DND-41 (cell line): ENCODE measurements around the gene CARM1.

ENCODE experiments used
- ATAC-seq: fragments of 200-7000 bp; cut with Tn5 transposase; 3 replicates; pipeline ENCODE4 v1.9.1; 2021; ENCODE audit warnings: low read depth; ENCODE audit not compliant: insufficient read depth
- DNase-seq: peaks from one replicate; pipeline ENCODE4 v3.0.0-alpha.2; 2020
- H2AFZ ChIP-seq: 2 replicates; pipeline ENCODE4 v1.6.0; 2012; ENCODE audit warnings: low read depth, low read length
- H3K27ac ChIP-seq: 2 replicates; pipeline ENCODE4 v1.5.1; 2012; ENCODE audit warnings: low read length, inconsistent platforms
- H3K27me3 ChIP-seq: fragments of 200-600 bp; sonication (generic); 2 replicates; pipeline ENCODE4 v1.6.0; 2012; ENCODE audit warnings: low read length, mild to moderate bottlenecking, inconsistent platforms; ENCODE audit not compliant: insufficient read depth, poor library complexity
- H3K36me3 ChIP-seq: 2 replicates; pipeline ENCODE4 v1.5.1; 2012; ENCODE audit warnings: low read length, inconsistent platforms; ENCODE audit not compliant: insufficient read depth
- H3K4me1 ChIP-seq: 2 replicates; pipeline ENCODE4 v1.5.1; 2012; ENCODE audit warnings: mild to moderate bottlenecking, low read length; ENCODE audit not compliant: insufficient read depth
- H3K4me2 ChIP-seq: 2 replicates; pipeline ENCODE4 v1.6.0; 2012; ENCODE audit warnings: mild to moderate bottlenecking, moderate library complexity, low read length, inconsistent platforms; ENCODE audit not compliant: insufficient read depth
- H3K4me3 ChIP-seq, 2 experiments: fragments of 200-600 bp in 1 of 2; shearing (Covaris generic) in 1 of 2; 2 replicates each; pipeline ENCODE4 v1.5.1; 2012 to 2016; ENCODE audit warnings: inconsistent platforms in 2 of 2, low read length in 2 of 2, mild to moderate bottlenecking in 2 of 2, low read depth in 1 of 2, moderate library complexity in 1 of 2
- H3K79me2 ChIP-seq: 2 replicates; pipeline ENCODE4 v1.6.0; 2012; ENCODE audit warnings: low read length, inconsistent platforms; ENCODE audit not compliant: insufficient read depth
- H3K9ac ChIP-seq: 2 replicates; pipeline ENCODE4 v1.6.0; 2012; ENCODE audit warnings: low read depth, mild to moderate bottlenecking, inconsistent platforms, low read length, moderate library complexity
- H3K9me3 ChIP-seq: 2 replicates; pipeline ENCODE4 v1.5.1; 2012; ENCODE audit warnings: low read length, moderate library complexity, mild to moderate bottlenecking, inconsistent platforms; ENCODE audit not compliant: insufficient read depth, severe bottlenecking
- H4K20me1 ChIP-seq: 2 replicates; pipeline ENCODE4 v1.6.0; 2012; ENCODE audit warnings: low read length; ENCODE audit not compliant: insufficient read depth
- CTCF ChIP-seq: IDR thresholded peaks from 2 replicates; pipeline ENCODE4 v1.5.1; 2012; ENCODE audit warnings: borderline replicate concordance, low read length, moderate library complexity, mild to moderate bottlenecking; ENCODE audit not compliant: poor library complexity, severe bottlenecking; ENCODE audit errors: extremely low read depth
- EZH2 ChIP-seq: IDR thresholded peaks from 3 replicates; pipeline ENCODE4 v1.6.1; 2012; ENCODE audit warnings: borderline replicate concordance, low read depth, mild to moderate bottlenecking, moderate library complexity, low read length, inconsistent platforms; ENCODE audit not compliant: severe bottlenecking

Gene CARM1

GRCh38 chr19:10828981-10829821 is 42.2 kb upstream of the CARM1 start:
- Histone ChIP-seq H3K27ac (no peak overlapping the region), H3K4me3 (no peak overlapping the region), H2AFZ (no peak overlapping the region), H3K4me1 (no peaks in the 10 kb centered on the region), H3K36me3 (peaks cover 86% of the 10 kb centered on the region), H3K27me3 (no peaks in the 10 kb centered on the region), H3K9me3 (no peaks in the 10 kb centered on the region), H3K79me2 (no peaks in the 10 kb centered on the region), H4K20me1 (peaks cover 18% of the 10 kb centered on the region), H3K9ac (no peak overlapping the region), H3K4me2 (no peak overlapping the region)
- peak; percentile 44; the same call in 2 of the 3 replicates for ATAC-seq
- DNase-seq: no peak
- TF ChIP-seq CTCF (peak; percentile 35), EZH2 (no peak)

GRCh38 chr19:10829967-10830366 is 41.4 kb upstream of the CARM1 start:
- Histone ChIP-seq H3K27me3 (no peaks in the 10 kb centered on the region), H3K79me2 (0 out of 2 replicates have a peak, but pooled peaks cover 2% of the 10 kb centered on the region), H3K4me1 (peaks cover 3% of the 10 kb centered on the region), H3K4me3 (no peak overlapping the region), H3K4me2 (no peak overlapping the region), H3K36me3 (peaks cover 81% of the 10 kb centered on the region), H2AFZ (no peak overlapping the region), H3K9ac (no peak overlapping the region), H3K9me3 (no peaks in the 10 kb centered on the region), H4K20me1 (peaks cover 20% of the 10 kb centered on the region), H3K27ac (no peak overlapping the region)
- ATAC-seq: no peak
- DNase-seq: no peak
- no peak for TF ChIP-seq EZH2
- TF ChIP-seq CTCF: no peak

GRCh38 chr19:10830370-10830769 is 41.0 kb upstream of the CARM1 start:
- Histone ChIP-seq H3K4me1 (peaks cover 8% of the 10 kb centered on the region), H3K4me2 (no peak overlapping the region), H2AFZ (no peak overlapping the region), H3K36me3 (peaks cover 81% of the 10 kb centered on the region), H3K9me3 (no peaks in the 10 kb centered on the region), H4K20me1 (peaks cover 24% of the 10 kb centered on the region), H3K27ac (no peak overlapping the region), H3K79me2 (0 out of 2 replicates have a peak, but pooled peaks cover 5% of the 10 kb centered on the region), H3K27me3 (no peaks in the 10 kb centered on the region), H3K9ac (no peak overlapping the region), H3K4me3 (no peak overlapping the region)
- TF ChIP-seq EZH2 (no peak), CTCF (no peak)
- ATAC-seq: no peak
- no peak for DNase-seq
